ENCODE measurements around the gene FBXO41.

GRCh38 chr2:73289304-73289703 is 5.0 kb upstream of the FBXO41 start:
- TF ChIP-seq FOS (IDR thresholded peaks at IDR 0.05; ENCODE audit: borderline replicate concordance, extremely low read depth, insufficient read length) (no peak), PKNOX1 (IDR thresholded peaks at IDR 0.05) (no peak), GABPA (IDR thresholded peaks at IDR 0.05; ENCODE audit: low read depth) (no peak), USF2 (IDR thresholded peaks at IDR 0.05; ENCODE audit: borderline replicate concordance, low read depth, low read length) (no peak), CHD2 (IDR thresholded peaks at IDR 0.05; ENCODE audit: borderline replicate concordance, low read depth, low read length) (no peak), NBN (IDR thresholded peaks at IDR 0.05) (no peak), ETV6 (conservative IDR thresholded peaks at IDR 0.05 in 1 of 2, IDR thresholded peaks at IDR 0.05 in 1 of 2; ENCODE audit: borderline replicate concordance in 1 of 2, low read depth in 1 of 2) (no peak)
- TF ChIP-seq, protein P1, sequence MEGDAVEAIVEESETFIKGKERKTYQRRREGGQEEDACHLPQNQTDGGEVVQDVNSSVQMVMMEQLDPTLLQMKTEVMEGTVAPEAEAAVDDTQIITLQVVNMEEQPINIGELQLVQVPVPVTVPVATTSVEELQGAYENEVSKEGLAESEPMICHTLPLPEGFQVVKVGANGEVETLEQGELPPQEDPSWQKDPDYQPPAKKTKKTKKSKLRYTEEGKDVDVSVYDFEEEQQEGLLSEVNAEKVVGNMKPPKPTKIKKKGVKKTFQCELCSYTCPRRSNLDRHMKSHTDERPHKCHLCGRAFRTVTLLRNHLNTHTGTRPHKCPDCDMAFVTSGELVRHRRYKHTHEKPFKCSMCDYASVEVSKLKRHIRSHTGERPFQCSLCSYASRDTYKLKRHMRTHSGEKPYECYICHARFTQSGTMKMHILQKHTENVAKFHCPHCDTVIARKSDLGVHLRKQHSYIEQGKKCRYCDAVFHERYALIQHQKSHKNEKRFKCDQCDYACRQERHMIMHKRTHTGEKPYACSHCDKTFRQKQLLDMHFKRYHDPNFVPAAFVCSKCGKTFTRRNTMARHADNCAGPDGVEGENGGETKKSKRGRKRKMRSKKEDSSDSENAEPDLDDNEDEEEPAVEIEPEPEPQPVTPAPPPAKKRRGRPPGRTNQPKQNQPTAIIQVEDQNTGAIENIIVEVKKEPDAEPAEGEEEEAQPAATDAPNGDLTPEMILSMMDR (IDR thresholded peaks at IDR 0.05 in 2 of 3, conservative IDR thresholded peaks at IDR 0.05 in 1 of 3; ENCODE audit: control insufficient read depth in 2 of 3, extremely low read depth in 1 of 3, insufficient read depth in 1 of 3, low read depth in 3 of 3, low read length in 3 of 3), result no peak; a peak in 1 of 6 replicates

All from GM12878 (cell line).